Measurements from ENCODE around the gene GTF2F2. TPM values are rescaled to one million over a fixed set of nuclear protein-coding genes. Genes with fewer than 3 reads are reported as not detected.

GTF2F2 gene
- 10 to 100 TPM; 20.4 to 23.3 TPM for total RNA-seq

GRCh38 chr13:45119991-45120864, at the start of gene GTF2F2:
GTF2F2 (plus strand) TSS chr13:45120510; CDS start chr13:45120656, 146 bp downstream.
- DNase-seq (ENCODE audit: low spot score in 2 of 2): peak; percentile 79 to 88
- H3K36me3 Mint-ChIP-seq: no peaks in the 10 kb centered on the region
- ATAC-seq: peak; percentile 69 to 74
- H3K27ac Mint-ChIP-seq: no peak within 1 kb of the TSS
- no peaks in the 10 kb centered on the region for H3K9me3 Mint-ChIP-seq

- Mint-ChIP-seq H3K36me3 (no peaks in the 10 kb centered on the region), H3K27ac (no peak overlapping the region), H3K9me3 (no peaks in the 10 kb centered on the region)
- DNase-seq (ENCODE audit: low spot score in 2 of 2): no peak
- no peak for ATAC-seq
Observed at GRCh38 chr13:45073809-45074208, 46.5 kb upstream of the GTF2F2 start.

- H3K9me3 Mint-ChIP-seq: no peaks in the 10 kb centered on the region
- no peak overlapping the region for H3K27ac Mint-ChIP-seq
- ATAC-seq (no peak), DNase-seq (ENCODE audit: low spot score in 2 of 2) (no peak)
- H3K36me3 Mint-ChIP-seq: no peaks in the 10 kb centered on the region
Observed at GRCh38 chr13:45074721-45075120, 45.6 kb upstream of the GTF2F2 start.

GRCh38 chr13:45078003-45078402, 42.3 kb upstream of the GTF2F2 start:
- ATAC-seq (no peak), DNase-seq (ENCODE audit: low spot score in 2 of 2) (no peak)
- H3K9me3 Mint-ChIP-seq: no peaks in the 10 kb centered on the region
- no peaks in the 10 kb centered on the region for H3K36me3 Mint-ChIP-seq
- no peak overlapping the region for H3K27ac Mint-ChIP-seq

GRCh38 chr13:45082964-45083363, 37.3 kb upstream of the GTF2F2 start:
- Mint-ChIP-seq H3K36me3 (no peaks in the 10 kb centered on the region), H3K27ac (peak overlapping the region in 1 of 2 donors; percentile 65), H3K9me3 (no peaks in the 10 kb centered on the region)
- no peak for ATAC-seq
- no peak for DNase-seq (ENCODE audit: low spot score in 2 of 2)

GRCh38 chr13:45084515-45084914, 35.8 kb upstream of the GTF2F2 start:
- Mint-ChIP-seq H3K27ac (no peak overlapping the region), H3K9me3 (no peaks in the 10 kb centered on the region), H3K36me3 (no peaks in the 10 kb centered on the region)
- DNase-seq (ENCODE audit: low spot score in 2 of 2): no peak
- ATAC-seq: no peak

- Mint-ChIP-seq H3K9me3 (no peaks in the 10 kb centered on the region), H3K27ac (no peak overlapping the region), H3K36me3 (no peaks in the 10 kb centered on the region)
- DNase-seq (ENCODE audit: low spot score in 2 of 2): no peak
- ATAC-seq: no peak
Observed at GRCh38 chr13:45086484-45086883, 33.8 kb upstream of the GTF2F2 start.

GRCh38 chr13:45092663-45093062, 27.6 kb upstream of the GTF2F2 start:
- H3K27ac Mint-ChIP-seq: no peak overlapping the region
- H3K36me3 Mint-ChIP-seq: no peaks in the 10 kb centered on the region
- DNase-seq (ENCODE audit: low spot score in 2 of 2): no peak
- H3K9me3 Mint-ChIP-seq: no peaks in the 10 kb centered on the region
- ATAC-seq: no peak

- ATAC-seq: no peak
Observed at GRCh38 chr13:45100573-45101262, 19.6 kb upstream of the GTF2F2 start.

GRCh38 chr13:45101327-45102018, 18.8 kb upstream of the GTF2F2 start:
- ATAC-seq (no peak), DNase-seq (ENCODE audit: low spot score in 2 of 2) (no peak)
- no peak overlapping the region for H3K27ac Mint-ChIP-seq
- H3K36me3 Mint-ChIP-seq: no peaks in the 10 kb centered on the region
- no peaks in the 10 kb centered on the region for H3K9me3 Mint-ChIP-seq

More at GRCh38 chr13:45100573-45101262, 19.6 kb upstream of the GTF2F2 start:
- Mint-ChIP-seq H3K9me3 (no peaks in the 10 kb centered on the region), H3K36me3 (no peaks in the 10 kb centered on the region), H3K27ac (no peak overlapping the region)
- no peak for DNase-seq (ENCODE audit: low spot score in 2 of 2)

- Mint-ChIP-seq H3K27ac (no peak overlapping the region), H3K36me3 (no peaks in the 10 kb centered on the region), H3K9me3 (no peaks in the 10 kb centered on the region)
- no peak for DNase-seq (ENCODE audit: low spot score in 2 of 2)
- ATAC-seq: no peak
Observed at GRCh38 chr13:45102136-45102507, 18.2 kb upstream of the GTF2F2 start.

- DNase-seq (ENCODE audit: low spot score in 2 of 2) (no peak), ATAC-seq (no peak)
- no peaks in the 10 kb centered on the region for H3K36me3 Mint-ChIP-seq
- H3K9me3 Mint-ChIP-seq: no peaks in the 10 kb centered on the region
- H3K27ac Mint-ChIP-seq: no peak overlapping the region
Observed at GRCh38 chr13:45103449-45103848, 16.9 kb upstream of the GTF2F2 start.

- no peak for ATAC-seq
- Mint-ChIP-seq H3K9me3 (no peaks in the 10 kb centered on the region), H3K36me3 (no peaks in the 10 kb centered on the region), H3K27ac (no peak overlapping the region)
- no peak for DNase-seq (ENCODE audit: low spot score in 2 of 2)
Observed at GRCh38 chr13:45104261-45104660, 16.0 kb upstream of the GTF2F2 start.

- ATAC-seq (no peak), DNase-seq (ENCODE audit: low spot score in 2 of 2) (no peak)
- no peak overlapping the region for H3K27ac Mint-ChIP-seq
- H3K36me3 Mint-ChIP-seq: no peaks in the 10 kb centered on the region
- H3K9me3 Mint-ChIP-seq: no peaks in the 10 kb centered on the region
Observed at GRCh38 chr13:45105895-45106294, 14.4 kb upstream of the GTF2F2 start.

GRCh38 chr13:45107539-45107938, 12.8 kb upstream of the GTF2F2 start:
- no peak for ATAC-seq
- no peak for DNase-seq (ENCODE audit: low spot score in 2 of 2)
- Mint-ChIP-seq H3K9me3 (no peaks in the 10 kb centered on the region), H3K27ac (no peak overlapping the region), H3K36me3 (no peaks in the 10 kb centered on the region)

GRCh38 chr13:45108716-45109101, 11.6 kb upstream of the GTF2F2 start:
- H3K36me3 Mint-ChIP-seq: no peaks in the 10 kb centered on the region
- no peak for DNase-seq (ENCODE audit: low spot score in 2 of 2)
- peak overlapping the region in 1 of 2 donors; percentile 59 for H3K27ac Mint-ChIP-seq
- no peaks in the 10 kb centered on the region for H3K9me3 Mint-ChIP-seq
- peak; percentile 18 to 34 for ATAC-seq

GRCh38 chr13:45109102-45109720, 11.1 kb upstream of the GTF2F2 start:
- peak overlapping the region in 1 of 2 donors; percentile 59 for H3K27ac Mint-ChIP-seq
- H3K36me3 Mint-ChIP-seq: no peaks in the 10 kb centered on the region
- peak; percentile 92 to 94 for ATAC-seq
- peak in 1 of 2 donors; percentile 7 for DNase-seq (ENCODE audit: low spot score in 2 of 2)
- H3K9me3 Mint-ChIP-seq: no peaks in the 10 kb centered on the region

All from activated naive CD4-positive, alpha-beta T cell treated with anti-CD3 and anti-CD28 coated beads, Interleukin-2, amount 50 U/mL, for 72 hours (primary cell).